OCI-LY7 (cell line): Measurements from ENCODE around the gene TSEN15. TPM values are rescaled to one million over a fixed set of nuclear protein-coding genes. Genes with fewer than 3 reads are reported as not detected.

ENCODE experiments used
- BruUV-seq: library from RNA; stranded (reverse); fragments of 400-500 nt; replicated peaks from 2 replicates; lab custom pipeline; 2021; lab: Mats Ljungman, UMichigan
- CTCF ChIA-PET: fragments of 300-600 bp; sonication (Branson Sonifier 250); formaldehyde crosslinking; loops from one replicate; lab custom pipeline; 2022; ENCODE audit warnings: antibody characterized with exemption; ENCODE audit not compliant: unreplicated experiment; lab: Charles Lee
- POLR2A ChIA-PET: fragments of 300-600 bp; sonication (Branson Sonifier 250); formaldehyde crosslinking; loops from one replicate; lab custom pipeline; 2022; ENCODE audit warnings: antibody characterized with exemption; lab: Charles Lee
- DNase-seq: peaks from one replicate; pipeline ENCODE4 v3.0.0-alpha.2; 2015; ENCODE audit warnings: low spot score
- H2AFZ ChIP-seq: fragments of 200-600 bp; sonication (generic), shearing (Covaris generic); 2 replicates; pipeline ENCODE4 v1.6.1; 2014; ENCODE audit warnings: mild to moderate bottlenecking, antibody characterized with exemption, low read length, moderate library complexity
- H3K27ac ChIP-seq: fragments of 200-600 bp; sonication (generic); 2 replicates; pipeline ENCODE4 v1.5.1; 2014; ENCODE audit warnings: mixed run types, low read depth, mild to moderate bottlenecking, moderate library complexity, low read length, inconsistent platforms; ENCODE audit not compliant: poor library complexity, severe bottlenecking
- H3K36me3 ChIP-seq: fragments of 200-600 bp; sonication (generic); 2 replicates; pipeline ENCODE4 v1.6.1; 2014; ENCODE audit warnings: mild to moderate bottlenecking, antibody characterized with exemption, low read length, moderate library complexity, mixed read lengths; ENCODE audit not compliant: insufficient read depth
- H3K4me1 ChIP-seq: fragments of 200-600 bp; sonication (generic); 2 replicates; pipeline ENCODE4 v1.5.1; 2014; ENCODE audit warnings: mild to moderate bottlenecking, low read length; ENCODE audit not compliant: insufficient read depth, poor library complexity, severe bottlenecking
- H3K4me2 ChIP-seq: fragments of 200-600 bp; sonication (generic); 2 replicates; pipeline ENCODE4 v1.6.1; 2014; ENCODE audit warnings: mild to moderate bottlenecking, low read length
- H3K4me3 ChIP-seq: fragments of 200-600 bp; sonication (generic); 2 replicates; pipeline ENCODE4 v1.5.1; 2014; ENCODE audit warnings: mild to moderate bottlenecking, low read depth, low read length; ENCODE audit not compliant: poor library complexity, severe bottlenecking
- H3K79me2 ChIP-seq: fragments of 200-600 bp; sonication (generic); 2 replicates; pipeline ENCODE4 v1.6.1; 2016; ENCODE audit warnings: low read depth, mild to moderate bottlenecking, low read length, moderate library complexity, mixed read lengths; ENCODE audit not compliant: insufficient read depth
- H3K9me2 ChIP-seq: fragments of 200-600 bp; sonication (generic); 2 replicates; pipeline ENCODE4 v1.6.1; 2016; ENCODE audit warnings: mild to moderate bottlenecking, low read length, mixed read lengths; ENCODE audit not compliant: insufficient read depth
- H3K9me3 ChIP-seq: fragments of 200-600 bp; sonication (generic); 2 replicates; pipeline ENCODE4 v1.6.1; 2014; ENCODE audit warnings: mild to moderate bottlenecking, mixed run types, low read length, mixed read lengths
- H4K20me1 ChIP-seq: fragments of 200-600 bp; sonication (generic); 2 replicates; pipeline ENCODE4 v1.6.1; 2014; ENCODE audit warnings: mild to moderate bottlenecking, antibody characterized with exemption, low read length, moderate library complexity, mixed read lengths; ENCODE audit not compliant: insufficient read depth
- EZH2phosphoT487 ChIP-seq: fragments of 200-600 bp; sonication (generic); IDR thresholded peaks from 2 replicates; pipeline ENCODE4 v1.6.1; 2018; ENCODE audit warnings: low read depth, borderline replicate concordance, mild to moderate bottlenecking, mixed run types, antibody characterized with exemption, low read length, moderate library complexity, mixed read lengths
- intact Hi-C: fragments of 100-400 bp; cut with micrococcal nuclease; formaldehyde crosslinking; loops from one replicate; pipeline ENCODE4 v1.10.0; 2022; ENCODE audit not compliant: unreplicated experiment
- total RNA-seq, 2 experiments: library from RNA; depleted of rRNA in 1 of 2; stranded (reverse); fragments of >200 nt in 1 of 2; shearing (Covaris generic) in 1 of 2; gene quantifications; 2 replicates each; pipeline ENCODE4 v1.2.3, GENCODE V29; 2014 to 2022
- TF ChIP-seq, protein P1 (sequence below): fragments of 200-600 bp; sonication (generic); conservative IDR thresholded peaks from 2 replicates; pipeline ENCODE4 v1.5.1; 2014; ENCODE audit warnings: mild to moderate bottlenecking, antibody characterized with exemption, low read length, moderate library complexity, mixed read lengths

TSEN15 gene
- total RNA-seq, 2 experiments from 2014 or later, result 42.5 to 45.1 TPM

DNA sequence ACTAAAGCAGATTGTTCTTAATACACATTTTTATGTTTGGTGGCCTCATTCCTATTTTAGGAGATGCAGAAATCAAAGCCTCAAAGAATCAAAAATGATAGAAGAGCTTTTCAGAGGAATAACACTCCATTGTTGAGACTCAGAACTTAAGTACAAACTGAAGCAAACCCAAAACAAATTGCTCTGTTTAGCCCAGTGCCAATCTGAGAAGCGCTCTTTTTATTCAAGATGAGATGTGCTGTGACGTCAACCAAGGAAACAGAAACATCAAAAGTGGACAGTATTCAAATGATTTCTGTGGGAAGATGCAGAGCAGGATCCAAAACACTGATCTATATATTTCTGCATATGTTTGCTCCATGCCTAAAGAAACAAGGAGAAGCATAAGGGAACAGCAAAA is 32.0 kb upstream of the TSEN15 start:
- POLR2A ChIA-PET, result no interaction called here
- CTCF ChIA-PET, result no interaction called here
- no peaks in the 10 kb centered on the region for H4K20me1 ChIP-seq
- no peaks in the 10 kb centered on the region for H3K79me2 ChIP-seq
- no peak overlapping the region for H3K27ac ChIP-seq
- H3K4me3 ChIP-seq, result no peak overlapping the region
- H2AFZ ChIP-seq, result no peak overlapping the region
- intact Hi-C loops, result no loop called here
- H3K36me3 ChIP-seq, result no peaks in the 10 kb centered on the region
- H3K9me3 ChIP-seq, result no peaks in the 10 kb centered on the region
- H3K4me1 ChIP-seq, result no peaks in the 10 kb centered on the region
- no TSS peak for BruUV-seq
- no peak for TF ChIP-seq EZH2phosphoT487
- TF ChIP-seq, protein P1, sequence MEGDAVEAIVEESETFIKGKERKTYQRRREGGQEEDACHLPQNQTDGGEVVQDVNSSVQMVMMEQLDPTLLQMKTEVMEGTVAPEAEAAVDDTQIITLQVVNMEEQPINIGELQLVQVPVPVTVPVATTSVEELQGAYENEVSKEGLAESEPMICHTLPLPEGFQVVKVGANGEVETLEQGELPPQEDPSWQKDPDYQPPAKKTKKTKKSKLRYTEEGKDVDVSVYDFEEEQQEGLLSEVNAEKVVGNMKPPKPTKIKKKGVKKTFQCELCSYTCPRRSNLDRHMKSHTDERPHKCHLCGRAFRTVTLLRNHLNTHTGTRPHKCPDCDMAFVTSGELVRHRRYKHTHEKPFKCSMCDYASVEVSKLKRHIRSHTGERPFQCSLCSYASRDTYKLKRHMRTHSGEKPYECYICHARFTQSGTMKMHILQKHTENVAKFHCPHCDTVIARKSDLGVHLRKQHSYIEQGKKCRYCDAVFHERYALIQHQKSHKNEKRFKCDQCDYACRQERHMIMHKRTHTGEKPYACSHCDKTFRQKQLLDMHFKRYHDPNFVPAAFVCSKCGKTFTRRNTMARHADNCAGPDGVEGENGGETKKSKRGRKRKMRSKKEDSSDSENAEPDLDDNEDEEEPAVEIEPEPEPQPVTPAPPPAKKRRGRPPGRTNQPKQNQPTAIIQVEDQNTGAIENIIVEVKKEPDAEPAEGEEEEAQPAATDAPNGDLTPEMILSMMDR, result no peak
- no peak for DNase-seq
- H3K4me2 ChIP-seq, result no peak overlapping the region
- H3K9me2 ChIP-seq, result no peaks in the 10 kb centered on the region

DNA sequence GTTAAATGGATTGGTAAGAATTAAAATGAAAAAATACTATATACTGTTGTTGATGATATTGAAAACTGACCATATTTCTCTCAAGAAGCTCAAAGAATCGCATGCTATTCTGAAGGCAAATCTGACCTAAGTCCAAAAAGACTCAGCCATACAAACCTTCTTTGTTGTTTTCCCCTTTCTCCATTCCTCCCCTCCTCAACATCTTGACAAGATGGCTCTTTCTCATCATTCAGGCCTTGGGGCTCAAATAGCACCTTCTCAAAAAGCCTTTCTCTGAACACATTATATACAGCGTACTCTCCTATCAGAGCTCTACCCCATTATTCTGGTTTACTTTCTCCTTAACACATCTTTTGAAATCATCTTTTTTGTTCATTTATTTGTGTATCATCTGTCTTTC is 31.2 kb upstream of the TSEN15 start:
- Histone ChIP-seq H3K79me2 (no peaks in the 10 kb centered on the region), H3K27ac (no peak overlapping the region), H3K4me1 (no peaks in the 10 kb centered on the region), H3K36me3 (no peaks in the 10 kb centered on the region), H3K4me2 (no peak overlapping the region), H4K20me1 (no peaks in the 10 kb centered on the region), H3K4me3 (no peak overlapping the region), H2AFZ (no peak overlapping the region), H3K9me3 (no peaks in the 10 kb centered on the region), H3K9me2 (no peaks in the 10 kb centered on the region)
- BruUV-seq, result no TSS peak
- DNase-seq, result no peak
- intact Hi-C loops, result no loop called here
- no peak for TF ChIP-seq EZH2phosphoT487
- TF ChIP-seq, protein P1, result no peak
- CTCF ChIA-PET, result no interaction called here
- POLR2A ChIA-PET, result no interaction called here

DNA sequence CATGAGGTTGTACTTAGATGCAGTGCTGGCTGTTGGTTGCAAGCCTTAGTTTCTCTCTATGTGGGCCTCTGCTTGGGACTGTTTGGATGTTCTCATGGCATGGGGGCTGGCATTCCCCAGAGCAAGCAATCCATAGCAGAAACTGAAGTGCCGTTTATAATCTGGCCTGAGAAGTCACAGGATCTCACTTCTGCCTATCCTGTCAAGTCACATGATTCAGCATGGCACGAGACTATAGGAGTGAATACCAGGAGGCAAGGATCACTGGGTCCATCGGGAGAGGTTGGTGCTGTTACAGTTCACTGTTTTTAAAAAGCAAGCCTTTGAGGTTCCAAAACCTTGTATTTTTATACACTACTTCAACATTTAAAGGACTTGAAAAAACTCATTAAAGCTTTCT is 30.7 kb upstream of the TSEN15 start:
- H3K4me1 ChIP-seq, result no peaks in the 10 kb centered on the region
- DNase-seq, result no peak
- H4K20me1 ChIP-seq, result no peaks in the 10 kb centered on the region
- H3K4me3 ChIP-seq, result no peak overlapping the region
- H3K27ac ChIP-seq, result no peak overlapping the region
- no TSS peak for BruUV-seq
- intact Hi-C loops, result no loop called here
- CTCF ChIA-PET, result no interaction called here
- H3K36me3 ChIP-seq, result no peaks in the 10 kb centered on the region
- TF ChIP-seq EZH2phosphoT487, result no peak
- TF ChIP-seq, protein P1, result no peak
- no peaks in the 10 kb centered on the region for H3K9me3 ChIP-seq
- no peak overlapping the region for H3K4me2 ChIP-seq
- no peak overlapping the region for H2AFZ ChIP-seq
- POLR2A ChIA-PET, result no interaction called here
- H3K9me2 ChIP-seq, result no peaks in the 10 kb centered on the region
- no peaks in the 10 kb centered on the region for H3K79me2 ChIP-seq
